Activated T-cell treated with anti-CD3 and anti-CD28 coated beads, Interleukin-2, amount 50 U/mL, for 72 hours (primary cell): ENCODE measurements around the gene GALNT2. TPM values are rescaled to one million over a fixed set of nuclear protein-coding genes. Genes with fewer than 3 reads are reported as not detected.

Experiments used
- ATAC-seq, 2 donors: fragments of 150-1000 bp; cut with Tn5 transposase; replicated peaks in 1 of 2; 2 replicates each; pipeline ENCODE4 v1.10.0; 2021; ENCODE audit warnings: moderate library complexity in 2 of 2, mild to moderate bottlenecking in 1 of 2
- DNase-seq, 2 donors: peaks; one replicate each; pipeline ENCODE4 v3.0.0; 2021 to 2022; ENCODE audit warnings: mixed read lengths in 1 of 2
- H3K27ac Mint-ChIP-seq: one replicate; pipeline ENCODE4 v1.8.0; 2022; ENCODE audit warnings: mild to moderate bottlenecking, moderate library complexity, mixed read lengths
- H3K27me3 Mint-ChIP-seq: one replicate; pipeline ENCODE4 v1.8.0; 2022; ENCODE audit warnings: low read depth, mixed read lengths
- H3K36me3 Mint-ChIP-seq, 2 donors: one replicate each; pipeline ENCODE4 v1.8.0; 2022; ENCODE audit warnings: mixed read lengths in 2 of 2, mild to moderate bottlenecking in 1 of 2; ENCODE audit not compliant: insufficient read depth in 2 of 2
- H3K4me1 Mint-ChIP-seq: one replicate; pipeline ENCODE4 v1.8.0; 2022; ENCODE audit warnings: low read depth, mixed read lengths
- H3K4me3 Mint-ChIP-seq, 2 donors: one replicate each; pipeline ENCODE4 v1.8.0; 2022; ENCODE audit warnings: mild to moderate bottlenecking in 2 of 2, mixed read lengths in 2 of 2, moderate library complexity in 2 of 2
- H3K9me3 Mint-ChIP-seq, 2 donors: one replicate each; pipeline ENCODE4 v1.8.0; 2022; ENCODE audit warnings: mixed read lengths in 2 of 2
- total RNA-seq, 2 donors: library from RNA; stranded (reverse); gene quantifications; one replicate each; pipeline ENCODE4 v1.2.3, GENCODE V29; 2022

GALNT2 gene
- total RNA-seq, 2 donors from 2014 or later: 50.2 to 67.6 TPM

DNA sequence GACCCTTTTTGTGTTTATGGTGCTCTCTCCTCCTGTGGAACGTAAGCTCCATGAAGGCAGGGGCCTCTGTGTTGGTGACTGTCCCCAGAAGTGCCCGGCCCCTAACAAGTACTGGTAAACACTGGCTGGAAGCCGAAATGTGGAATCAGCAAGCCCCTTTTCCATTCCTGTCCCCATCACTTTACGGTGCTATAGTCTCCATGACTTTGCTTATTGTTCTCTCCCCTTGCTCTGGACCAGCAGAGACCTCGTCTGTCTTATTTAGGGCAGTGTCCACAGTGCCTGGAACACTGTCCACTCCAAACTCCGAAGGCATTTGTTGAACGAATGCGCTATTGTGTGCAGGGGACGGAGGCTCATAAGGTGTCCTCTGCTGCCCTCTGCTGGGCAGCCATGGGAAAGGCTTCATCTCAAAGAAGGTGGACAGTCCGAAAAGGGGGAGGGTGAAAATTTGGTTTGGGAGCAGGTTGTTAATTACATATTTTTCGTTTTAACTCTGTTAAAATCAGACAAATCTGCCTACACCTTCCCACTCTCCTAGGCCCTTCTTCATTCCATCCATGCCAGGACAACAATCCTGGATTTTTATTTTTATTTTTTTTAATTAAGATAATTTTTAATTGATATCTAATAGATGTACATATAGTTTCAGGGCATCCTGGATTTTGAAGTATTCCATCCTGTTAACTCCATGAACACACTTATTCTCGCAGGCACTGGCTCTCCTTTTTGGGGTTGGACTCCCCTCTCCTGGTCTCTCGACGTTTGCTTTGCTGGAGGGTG lies 243.5 kb downstream of the GALNT2 start:
- DNase-seq (peak; percentile 67 to 75), ATAC-seq (peak; percentile 50 to 52)
- H3K9me3 Mint-ChIP-seq: no peaks in the 10 kb centered on the region
- H3K4me3 Mint-ChIP-seq: no peak overlapping the region
- H3K27ac Mint-ChIP-seq: no peak overlapping the region
- H3K36me3 Mint-ChIP-seq: no peaks in the 10 kb centered on the region
- peaks cover 26% of the 10 kb centered on the region for H3K4me1 Mint-ChIP-seq
- H3K27me3 Mint-ChIP-seq: peaks cover 18% of the 10 kb centered on the region

DNA sequence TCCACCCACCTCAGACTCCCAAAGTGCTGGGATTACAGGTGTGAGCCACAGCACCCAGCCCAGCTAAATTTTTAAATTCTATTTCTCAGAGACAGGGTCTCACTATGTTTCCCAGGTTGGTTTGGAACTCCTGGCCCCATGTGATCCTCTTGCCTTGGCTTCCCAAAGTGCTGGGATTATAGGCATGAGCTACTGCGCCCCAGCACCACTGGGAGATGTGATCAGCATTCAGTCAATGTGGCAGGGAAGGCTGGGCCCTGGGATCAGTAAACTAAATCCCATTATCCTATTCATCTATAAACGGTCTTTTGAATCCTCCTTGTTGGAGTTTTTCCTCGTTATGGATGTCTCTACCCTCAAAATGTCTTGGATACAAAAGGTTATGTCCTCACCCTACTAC lies 245.6 kb downstream of the GALNT2 start:
- Mint-ChIP-seq H3K4me3 (no peak overlapping the region), H3K27me3 (peaks cover 18% of the 10 kb centered on the region), H3K27ac (no peak overlapping the region), H3K36me3 (no peaks in the 10 kb centered on the region), H3K9me3 (no peaks in the 10 kb centered on the region), H3K4me1 (peaks cover 5% of the 10 kb centered on the region)
- ATAC-seq: no peak
- DNase-seq: no peak

DNA sequence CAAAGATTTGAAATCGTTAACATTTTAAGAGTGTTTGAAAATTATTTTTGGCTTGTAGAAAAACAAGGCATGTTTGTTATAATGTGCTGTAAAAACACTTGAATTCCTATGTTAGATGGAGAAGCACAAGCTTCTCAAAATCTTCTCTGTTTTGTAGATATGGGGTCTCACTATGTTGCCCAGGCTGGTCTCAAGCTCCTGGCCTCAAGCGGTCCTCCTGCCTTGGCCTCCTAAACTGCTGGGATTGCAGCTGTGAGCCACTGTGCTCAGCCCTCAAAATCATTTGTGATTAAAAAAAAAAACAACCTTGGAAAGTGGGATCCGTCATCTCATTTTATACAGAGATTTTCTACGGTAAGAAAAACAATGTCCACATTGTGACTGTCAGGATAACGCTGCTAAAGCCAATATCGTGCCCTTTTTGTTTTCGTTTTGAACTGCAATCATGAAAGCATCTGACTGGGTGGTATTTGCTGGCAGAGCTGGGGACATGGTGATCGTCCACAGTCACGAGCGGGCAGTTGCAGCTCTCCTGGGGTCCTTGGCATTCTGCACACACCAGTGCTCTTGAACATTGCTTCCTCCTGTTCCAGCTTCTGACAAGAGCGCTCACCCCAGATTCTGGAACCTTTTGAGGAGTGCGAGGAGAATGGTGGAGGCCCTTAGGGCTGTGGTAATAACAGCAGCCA lies 246.6 kb downstream of the GALNT2 start:
- DNase-seq (no peak), ATAC-seq (no peak)
- H3K27ac Mint-ChIP-seq: no peak overlapping the region
- no peaks in the 10 kb centered on the region for H3K36me3 Mint-ChIP-seq
- peaks cover 5% of the 10 kb centered on the region for H3K4me1 Mint-ChIP-seq
- peaks cover 18% of the 10 kb centered on the region for H3K27me3 Mint-ChIP-seq
- H3K4me3 Mint-ChIP-seq: no peak overlapping the region
- H3K9me3 Mint-ChIP-seq: no peaks in the 10 kb centered on the region

DNA sequence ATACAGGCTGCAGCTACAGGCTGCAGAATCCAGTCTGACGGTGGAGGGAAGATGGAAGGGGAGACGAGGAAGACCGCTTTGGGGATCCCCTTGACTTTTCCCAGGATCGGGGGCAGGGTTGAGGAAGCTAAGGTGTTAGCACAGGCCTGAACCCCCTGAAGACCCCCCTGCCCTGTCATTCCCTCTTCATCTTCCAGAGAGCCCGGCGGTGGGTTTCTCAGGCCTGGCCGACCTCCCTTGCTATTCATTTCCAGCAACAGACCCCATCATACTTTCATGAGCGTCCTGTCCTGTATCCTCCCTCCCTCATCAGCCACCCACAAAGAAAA lies 247.1 kb downstream of the GALNT2 start:
- Mint-ChIP-seq H3K27me3 (peaks cover 18% of the 10 kb centered on the region), H3K4me1 (peaks cover 5% of the 10 kb centered on the region), H3K4me3 (no peak overlapping the region), H3K9me3 (no peaks in the 10 kb centered on the region), H3K27ac (no peak overlapping the region), H3K36me3 (no peaks in the 10 kb centered on the region)
- DNase-seq (no peak), ATAC-seq (no peak)

DNA sequence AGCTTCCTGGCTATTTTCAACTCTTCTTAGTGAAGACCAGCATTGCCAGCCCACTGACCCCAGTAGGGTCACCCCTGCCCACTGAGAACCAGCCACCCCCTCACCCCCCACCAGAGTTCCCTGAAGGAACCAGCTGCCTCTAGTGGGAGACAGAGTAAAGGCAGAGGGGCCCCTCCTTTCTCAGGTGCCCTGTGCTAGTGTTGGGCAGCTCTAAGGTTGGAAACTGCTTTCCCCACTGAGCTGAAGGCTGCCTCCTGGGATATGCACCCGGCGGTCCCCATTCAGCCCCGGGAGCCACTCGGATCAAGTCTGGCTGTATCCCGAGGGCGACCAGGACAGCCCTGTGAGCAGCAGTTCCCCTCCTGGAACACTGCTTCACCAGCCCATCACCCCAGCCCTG lies 248.1 kb downstream of the GALNT2 start:
- ATAC-seq: no peak
- H3K9me3 Mint-ChIP-seq: no peaks in the 10 kb centered on the region

DNA sequence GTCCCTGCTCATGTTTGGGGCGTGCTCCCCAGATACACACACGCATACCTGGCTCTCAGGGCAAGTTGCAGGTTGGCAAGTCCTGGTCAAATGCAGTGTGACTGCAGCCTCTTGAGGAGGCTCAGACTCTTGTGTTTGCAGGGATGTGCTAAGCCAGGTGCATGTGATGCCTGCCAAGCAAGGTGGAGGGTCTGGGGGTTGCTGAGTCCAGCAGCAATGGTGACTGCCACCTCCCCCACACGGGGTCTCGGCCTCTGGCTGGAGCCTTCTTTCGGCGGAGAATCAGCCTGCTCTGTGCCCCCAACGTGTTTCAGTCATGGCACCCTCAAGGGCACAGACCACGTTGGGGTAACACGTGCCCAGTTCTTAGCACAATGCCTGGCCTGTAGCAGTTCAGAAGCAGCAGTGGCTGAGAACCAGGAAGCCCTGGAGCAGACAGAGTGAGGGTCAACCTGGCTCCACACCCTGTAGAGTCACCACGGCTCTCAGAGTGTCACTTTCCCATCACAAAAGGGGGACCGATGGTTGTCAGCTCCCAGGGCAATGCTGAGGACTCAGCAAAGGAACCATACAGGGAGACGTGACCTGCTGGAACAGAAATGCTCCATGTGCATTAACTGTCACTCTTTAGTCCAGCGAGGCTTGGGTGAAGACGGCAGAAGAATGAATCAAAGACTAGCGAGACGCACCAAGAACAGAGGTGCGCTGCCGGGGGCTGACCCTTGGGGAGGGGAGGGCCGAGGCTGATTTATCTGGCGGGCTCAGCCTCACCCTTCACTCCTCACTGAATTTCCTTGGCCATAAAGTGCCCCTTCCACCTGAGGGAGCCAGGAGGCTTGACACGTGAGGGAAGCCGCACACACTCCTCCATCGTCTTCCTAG lies 250.1 kb downstream of the GALNT2 start:
- Mint-ChIP-seq H3K27me3 (peaks cover 11% of the 10 kb centered on the region), H3K36me3 (no peaks in the 10 kb centered on the region), H3K9me3 (no peaks in the 10 kb centered on the region), H3K4me3 (no peak overlapping the region), H3K4me1 (no peaks in the 10 kb centered on the region), H3K27ac (no peak overlapping the region)
- DNase-seq (no peak), ATAC-seq (no peak)

More for the DNA sequence above, 248.1 kb downstream of the GALNT2 start:
- Mint-ChIP-seq H3K4me3 (no peak overlapping the region), H3K4me1 (peaks cover 5% of the 10 kb centered on the region), H3K27me3 (peaks cover 18% of the 10 kb centered on the region), H3K36me3 (no peaks in the 10 kb centered on the region), H3K27ac (no peak overlapping the region)
- DNase-seq: no peak

DNA sequence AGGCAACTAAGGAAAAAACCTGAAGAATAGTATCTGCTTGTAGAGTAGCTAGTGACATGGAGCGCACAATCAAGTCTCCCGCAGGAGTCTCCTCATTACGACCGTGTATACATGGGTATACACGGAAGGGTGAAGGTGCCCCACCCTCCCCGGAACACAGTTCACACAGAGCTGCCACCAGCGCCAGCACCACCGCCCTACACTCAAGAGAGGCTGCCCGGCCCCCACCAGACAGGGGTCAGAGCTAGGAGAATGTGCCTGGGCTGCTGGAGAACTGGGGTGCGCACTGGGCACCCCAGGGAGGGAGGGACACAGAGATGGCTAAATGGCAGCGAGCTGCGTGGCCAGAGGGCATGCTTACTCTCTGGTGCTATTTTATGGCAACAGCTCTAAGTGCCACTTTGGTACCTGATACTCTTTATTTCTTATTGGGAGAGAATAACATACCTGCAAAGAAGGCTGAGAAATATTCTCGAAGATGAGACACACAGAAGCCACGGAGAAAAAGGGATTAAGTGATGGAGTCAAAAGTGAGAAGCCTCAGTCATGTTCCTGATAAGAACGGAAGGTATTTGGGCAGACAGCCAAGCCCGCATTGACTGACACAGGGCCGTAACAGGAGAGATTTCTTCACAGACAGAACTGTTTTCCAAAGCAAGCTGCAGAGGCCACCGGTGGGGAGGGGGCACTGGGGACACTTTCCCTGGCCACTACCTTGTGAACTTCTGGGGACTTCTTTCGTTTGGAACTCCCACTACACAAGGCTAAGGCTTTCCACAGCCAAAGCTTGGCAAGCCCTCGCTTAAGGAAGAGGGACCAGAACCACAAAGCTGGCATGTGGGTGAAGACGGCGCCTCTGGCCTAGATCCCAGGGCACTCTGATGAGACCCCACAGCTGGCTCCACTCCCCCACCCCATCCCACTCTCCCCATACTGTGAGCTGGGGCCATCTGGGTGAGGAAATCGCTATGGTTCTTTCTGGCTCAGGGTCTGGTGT lies 251.1 kb downstream of the GALNT2 start:
- ATAC-seq: no peak

DNA sequence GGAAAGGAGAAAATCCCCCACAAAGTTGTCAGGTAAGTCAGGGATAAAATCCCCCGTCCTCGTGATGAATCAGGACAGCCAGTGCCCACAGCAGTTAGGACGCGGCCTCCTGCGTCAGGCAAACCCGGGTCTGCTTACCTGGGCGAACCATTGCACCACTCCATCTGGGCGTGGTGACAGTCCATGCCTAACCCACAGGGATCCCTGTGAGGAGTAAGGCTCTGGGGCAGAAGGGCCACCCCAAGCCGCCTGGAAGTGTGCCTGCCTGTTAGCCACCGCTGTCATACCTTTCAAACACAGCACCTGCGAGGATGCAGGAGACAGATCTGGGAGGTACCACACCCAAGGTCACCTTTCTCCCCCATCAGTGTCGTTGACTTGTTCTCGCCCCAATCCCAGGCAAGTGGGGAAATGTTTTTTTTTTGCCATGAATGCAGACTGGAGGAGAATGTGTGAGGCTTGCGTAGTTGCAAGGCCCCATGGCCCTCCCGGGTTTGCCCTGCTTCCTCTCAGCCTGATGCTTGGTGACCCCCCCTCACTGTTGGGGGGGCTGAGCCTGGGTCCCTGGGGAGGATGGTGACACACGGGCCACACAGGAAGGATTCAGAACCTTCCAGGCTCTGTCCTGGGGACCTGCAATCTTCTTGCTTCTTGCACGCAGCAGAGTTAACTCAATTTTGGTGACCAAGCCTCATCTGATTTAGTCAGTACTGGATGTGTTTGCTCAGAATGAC lies 252.1 kb downstream of the GALNT2 start:
- H3K27me3 Mint-ChIP-seq: peaks cover 8% of the 10 kb centered on the region
- H3K9me3 Mint-ChIP-seq: no peaks in the 10 kb centered on the region
- no peak overlapping the region for H3K27ac Mint-ChIP-seq
- DNase-seq (no peak), ATAC-seq (no peak)
- no peaks in the 10 kb centered on the region for H3K36me3 Mint-ChIP-seq
- H3K4me1 Mint-ChIP-seq: no peaks in the 10 kb centered on the region
- no peak overlapping the region for H3K4me3 Mint-ChIP-seq

More for the DNA sequence above, 251.1 kb downstream of the GALNT2 start:
- no peaks in the 10 kb centered on the region for H3K4me1 Mint-ChIP-seq
- DNase-seq: no peak
- H3K9me3 Mint-ChIP-seq: no peaks in the 10 kb centered on the region
- H3K4me3 Mint-ChIP-seq: no peak overlapping the region
- H3K27me3 Mint-ChIP-seq: peaks cover 10% of the 10 kb centered on the region
- H3K36me3 Mint-ChIP-seq: no peaks in the 10 kb centered on the region
- H3K27ac Mint-ChIP-seq: no peak overlapping the region

DNA sequence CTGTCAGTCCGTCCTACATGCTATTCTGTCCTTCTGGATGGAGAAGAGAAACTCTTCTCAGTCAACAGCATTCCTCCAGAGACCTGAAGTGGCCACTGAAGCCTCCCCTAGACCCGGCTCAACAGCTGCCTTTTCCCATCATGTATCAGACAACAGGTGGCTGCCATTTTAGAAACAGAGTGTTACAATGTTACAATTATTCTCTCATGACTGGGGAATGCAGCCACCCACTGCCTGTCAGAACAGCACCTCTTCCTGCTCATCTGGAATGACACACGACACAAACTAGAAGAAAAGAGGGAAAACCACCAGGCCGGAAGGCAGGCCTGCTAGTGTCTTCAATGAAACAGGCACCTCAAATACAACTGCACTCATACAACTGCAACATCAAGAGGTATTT lies 253.8 kb downstream of the GALNT2 start:
- no peak overlapping the region for H3K27ac Mint-ChIP-seq
- no peaks in the 10 kb centered on the region for H3K9me3 Mint-ChIP-seq
- no peak overlapping the region for H3K4me3 Mint-ChIP-seq
- H3K4me1 Mint-ChIP-seq: no peaks in the 10 kb centered on the region
- DNase-seq (no peak), ATAC-seq (no peak)
- no peaks in the 10 kb centered on the region for H3K27me3 Mint-ChIP-seq
- no peaks in the 10 kb centered on the region for H3K36me3 Mint-ChIP-seq

DNA sequence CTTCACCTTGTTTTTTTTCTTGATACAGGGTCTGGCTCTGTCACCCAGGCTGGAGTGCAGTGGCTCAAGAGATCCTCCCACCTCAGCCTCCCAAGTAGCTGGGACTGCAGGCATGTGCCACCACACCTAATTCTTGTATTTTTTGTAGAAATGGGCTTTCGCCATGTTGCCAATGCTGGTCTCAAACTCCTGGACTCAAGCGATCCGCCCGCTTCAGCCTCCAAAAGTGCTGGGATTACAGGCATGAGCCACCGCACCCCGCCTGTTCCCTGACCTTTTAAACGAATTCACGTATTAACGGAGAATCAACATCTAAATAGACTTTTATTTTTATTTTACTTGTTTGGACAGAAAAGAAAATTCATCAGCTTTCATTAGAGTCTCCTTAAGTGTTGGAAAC lies 254.3 kb downstream of the GALNT2 start:
- no peaks in the 10 kb centered on the region for H3K27me3 Mint-ChIP-seq
- H3K4me3 Mint-ChIP-seq: no peak overlapping the region
- H3K27ac Mint-ChIP-seq: no peak overlapping the region

DNA sequence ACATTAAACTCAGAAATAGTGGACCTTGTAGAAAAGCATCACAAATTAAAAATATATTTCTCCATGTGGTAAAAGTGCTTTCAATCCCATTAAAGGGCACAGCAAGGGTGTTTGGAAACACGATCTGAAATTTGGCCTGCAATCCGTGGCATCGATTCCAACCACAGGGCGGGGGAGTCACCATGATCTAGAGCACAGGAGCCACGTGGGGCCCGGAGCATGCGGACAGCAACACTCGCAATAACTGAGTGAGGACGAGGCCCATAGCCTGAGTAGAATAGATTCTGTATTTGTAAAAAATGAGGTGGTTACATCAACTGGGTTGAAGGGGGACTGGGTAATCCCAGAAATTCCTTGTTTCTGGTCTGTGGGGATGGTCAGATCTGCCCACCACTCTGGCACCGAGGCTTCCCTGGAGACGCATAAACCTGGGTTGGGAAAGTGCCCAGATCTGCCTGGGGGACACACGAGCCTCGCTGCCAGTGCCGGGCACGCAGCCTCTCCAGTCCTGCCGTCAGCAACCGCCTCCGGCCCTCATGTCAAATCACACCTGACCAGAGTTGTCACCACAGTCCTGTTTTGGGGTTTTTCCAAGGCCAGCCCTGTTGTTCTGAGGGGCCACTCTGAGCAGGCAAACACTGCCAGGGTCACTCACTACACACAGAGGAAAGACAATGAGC lies 254.8 kb downstream of the GALNT2 start:
- H3K4me3 Mint-ChIP-seq: no peak overlapping the region
- H3K9me3 Mint-ChIP-seq: no peaks in the 10 kb centered on the region
- ATAC-seq (no peak), DNase-seq (no peak)
- no peaks in the 10 kb centered on the region for H3K4me1 Mint-ChIP-seq
- no peaks in the 10 kb centered on the region for H3K36me3 Mint-ChIP-seq
- no peaks in the 10 kb centered on the region for H3K27me3 Mint-ChIP-seq
- no peak overlapping the region for H3K27ac Mint-ChIP-seq

More for the DNA sequence above, 254.3 kb downstream of the GALNT2 start:
- DNase-seq (no peak), ATAC-seq (no peak)
- H3K36me3 Mint-ChIP-seq: no peaks in the 10 kb centered on the region
- no peaks in the 10 kb centered on the region for H3K9me3 Mint-ChIP-seq
- H3K4me1 Mint-ChIP-seq: no peaks in the 10 kb centered on the region
